HepG2 (cell line): ENCODE measurements around the gene TRIP6. TPM values are rescaled to one million over a fixed set of nuclear protein-coding genes. Genes with fewer than 3 reads are reported as not detected.

ENCODE experiments used
- AKAP8 ChIP-seq: sonication (generic); formaldehyde crosslinking; IDR thresholded peaks from 2 replicates; pipeline ENCODE4 v1.5.1; 2020; ENCODE audit warnings: mild to moderate bottlenecking, missing genetic modification reagents
- ARID3A ChIP-seq: IDR thresholded peaks from 2 replicates; pipeline ENCODE4 v1.6.1; 2012; ENCODE audit warnings: low read depth, low read length, improper control_type of control experiment
- ARNT2 ChIP-seq: sonication (generic); formaldehyde crosslinking; IDR thresholded peaks from 2 replicates; pipeline ENCODE4 v1.8.0; 2022; ENCODE audit warnings: mild to moderate bottlenecking, low read depth, missing genetic modification reagents, moderate library complexity
- CTCF ChIP-seq: sonication (generic); formaldehyde crosslinking; IDR thresholded peaks from 2 replicates; pipeline ENCODE4 v1.5.0; 2020; ENCODE audit warnings: mild to moderate bottlenecking, missing genetic modification reagents, moderate library complexity
- GTF2F1 ChIP-seq: fragments of 150-350 bp; IDR thresholded peaks from 2 replicates; pipeline ENCODE4 v1.6.1; 2014; ENCODE audit warnings: low read length
- GTF3A ChIP-seq: sonication (generic); formaldehyde crosslinking; conservative IDR thresholded peaks from 2 replicates; pipeline ENCODE4 v1.4.0; 2020; ENCODE audit warnings: mild to moderate bottlenecking, missing genetic modification reagents
- HNRNPH1 ChIP-seq: fragments of 200-400 bp; formaldehyde crosslinking; optimal IDR thresholded peaks from 2 replicates; pipeline ENCODE3; 2017; ENCODE audit warnings: mild to moderate bottlenecking, low read depth, low read length
- KLF12 ChIP-seq: sonication (generic); formaldehyde crosslinking; IDR thresholded peaks from 2 replicates; pipeline ENCODE4 v1.4.0; 2020; ENCODE audit warnings: missing genetic modification reagents, borderline replicate concordance
- KLF15 ChIP-seq: sonication (generic); formaldehyde crosslinking; IDR thresholded peaks from 2 replicates; pipeline ENCODE4 v1.8.1; 2023; ENCODE audit warnings: borderline replicate concordance, mild to moderate bottlenecking, inconsistent platforms, missing genetic modification reagents, mixed read lengths
- MLX ChIP-seq: IDR thresholded peaks from 2 replicates; pipeline ENCODE4 v1.6.1; 2016
- MXD4 ChIP-seq: IDR thresholded peaks from 2 replicates; pipeline ENCODE4 v1.6.1; 2016; ENCODE audit warnings: mild to moderate bottlenecking, missing biosample characterization, missing genetic modification reagents
- NFIC ChIP-seq: IDR thresholded peaks from 2 replicates; pipeline ENCODE4 v1.6.1; 2012; ENCODE audit warnings: mild to moderate bottlenecking, low read length, inconsistent platforms
- RBM22 ChIP-seq: fragments of 200-400 bp; formaldehyde crosslinking; optimal IDR thresholded peaks from 2 replicates; pipeline ENCODE3; 2017; ENCODE audit warnings: mild to moderate bottlenecking, low read length, moderate library complexity
- SIX1 ChIP-seq: sonication (generic); formaldehyde crosslinking; IDR thresholded peaks from 2 replicates; pipeline ENCODE4 v1.4.0; 2020; ENCODE audit warnings: missing genetic modification reagents, borderline replicate concordance
- SIX4 ChIP-seq: sonication (generic); formaldehyde crosslinking; IDR thresholded peaks from 2 replicates; pipeline ENCODE4 v1.4.0; 2020; ENCODE audit warnings: missing genetic modification reagents
- TEF ChIP-seq: sonication (generic); formaldehyde crosslinking; IDR thresholded peaks from 2 replicates; pipeline ENCODE4 v1.5.0; 2020; ENCODE audit warnings: missing genetic modification reagents
- ZNF224 ChIP-seq: sonication (generic); formaldehyde crosslinking; IDR thresholded peaks from 2 replicates; pipeline ENCODE4 v1.5.0; 2020; ENCODE audit warnings: mild to moderate bottlenecking, missing genetic modification reagents
- ZNF317 ChIP-seq: sonication (generic); formaldehyde crosslinking; IDR thresholded peaks from 2 replicates; pipeline ENCODE4 v1.5.0; 2020; ENCODE audit warnings: mild to moderate bottlenecking, missing genetic modification reagents
- ZNF501 ChIP-seq: sonication (generic); formaldehyde crosslinking; IDR thresholded peaks from 2 replicates; pipeline ENCODE4 v1.5.1; 2020; ENCODE audit warnings: mild to moderate bottlenecking, moderate library complexity, missing genetic modification reagents
- ZNF513 ChIP-seq: sonication (generic); formaldehyde crosslinking; conservative IDR thresholded peaks from 2 replicates; pipeline ENCODE4 v1.5.0; 2020; ENCODE audit warnings: missing genetic modification reagents
- ZNF616 ChIP-seq: sonication (generic); formaldehyde crosslinking; IDR thresholded peaks from 2 replicates; pipeline ENCODE4 v1.5.0; 2020; ENCODE audit warnings: low read depth, mild to moderate bottlenecking, missing genetic modification reagents
- ZNF660 ChIP-seq: sonication (generic); formaldehyde crosslinking; IDR thresholded peaks from 2 replicates; pipeline ENCODE4 v1.5.1; 2020; ENCODE audit warnings: mild to moderate bottlenecking, low read depth, missing genetic modification reagents, borderline replicate concordance
- ZNF773 ChIP-seq: sonication (generic); formaldehyde crosslinking; IDR thresholded peaks from 2 replicates; pipeline ENCODE4 v1.4.0; 2020; ENCODE audit warnings: missing genetic modification reagents, borderline replicate concordance
- ZSCAN12 ChIP-seq: sonication (generic); formaldehyde crosslinking; IDR thresholded peaks from 2 replicates; pipeline ENCODE4 v1.9.0; 2021; ENCODE audit warnings: mild to moderate bottlenecking, missing genetic modification reagents
- ZZZ3 ChIP-seq: sonication (generic); formaldehyde crosslinking; IDR thresholded peaks from 2 replicates; pipeline ENCODE4 v1.4.0; 2020; ENCODE audit warnings: missing genetic modification reagents, mild to moderate bottlenecking, borderline replicate concordance
- polyA plus RNA-seq, 8 experiments: library from polyadenylated mRNA; depleted of rRNA in 3 of 8; stranded (reverse) in 7 of 8; unstranded in 1 of 8; fragments of >200 nt; fragmentation: Illumina TruSeq in 4 of 8; extraction: Trizol in 4 of 8; gene quantifications; 2 replicates each; pipeline versions ENCODE4 v1.2.1 to v1.2.3, GENCODE V29; 2011 to 2016; ENCODE audit warnings: low read depth in 4 of 8, missing spikeins in 1 of 8, mixed read lengths in 1 of 8; ENCODE audit not compliant: insufficient read depth in 1 of 8
- total RNA-seq, 5 experiments: library from RNA; depleted of rRNA; stranded (reverse); fragments of >200 nt; fragmentation: Illumina TruSeq; extraction: Trizol; gene quantifications; 2 replicates each; pipeline ENCODE4 v1.2.3, GENCODE V29; 2016; ENCODE audit warnings: low read depth in 1 of 5

TRIP6 gene
- total and polyA plus RNA-seq, 2 of the 13 experiments (the other 11 are each of a cell fraction or from before 2014, with no cell fraction given), result 0.34 to 0.38 TPM

- TF ChIP-seq KLF12 (CRISPR knock-in tag) (no peak), SIX4 (no peak), MXD4 (CRISPR knock-in tag) (no peak), KLF15 (CRISPR knock-in tag) (no peak), TEF (CRISPR knock-in tag) (no peak), ZNF501 (CRISPR knock-in tag) (0 out of 2 replicates have a peak, but pooled peaks have one; percentile 4), ZNF513 (no peak), ARNT2 (CRISPR knock-in tag) (no peak), HNRNPH1 (no peak), GTF2F1 (no peak), ZNF317 (CRISPR knock-in tag) (no peak), ZNF660 (CRISPR knock-in tag) (no peak), MLX (CRISPR knock-in tag) (no peak), AKAP8 (CRISPR knock-in tag) (no peak), ZNF773 (CRISPR knock-in tag) (no peak), CTCF (no peak), NFIC (no peak), ZSCAN12 (CRISPR knock-in tag) (no peak), ARID3A (no peak), SIX1 (CRISPR knock-in tag) (no peak), ZZZ3 (no peak), RBM22 (no peak), ZNF224 (CRISPR knock-in tag) (no peak), ZNF616 (CRISPR knock-in tag) (no peak), GTF3A (CRISPR knock-in tag) (no peak)
Measured at GRCh38 chr7:100895956-100896731, 29.0 kb downstream of the TRIP6 start (continued).
